Hepatic stellate cell (primary cell): ENCODE measurements around the gene HIRA.

Experiments
- DNase-seq: peaks from one replicate; pipeline ENCODE4 v3.0.0; 2011; ENCODE audit warnings: low spot score

HIRA gene

GRCh38 chr22:19407649-19408606, 23.6 kb downstream of the HIRA start:
- no peak for DNase-seq

GRCh38 chr22:19406846-19407245, 24.7 kb downstream of the HIRA start:
- no peak for DNase-seq

GRCh38 chr22:19406281-19406811, 25.2 kb downstream of the HIRA start:
- no peak for DNase-seq

- no peak for DNase-seq
Measured at GRCh38 chr22:19405652-19406051, 25.9 kb downstream of the HIRA start.

GRCh38 chr22:19405133-19405532, 26.4 kb downstream of the HIRA start:
- no peak for DNase-seq

GRCh38 chr22:19404676-19405075, 26.9 kb downstream of the HIRA start:
- no peak for DNase-seq

GRCh38 chr22:19402642-19403191, 28.8 kb downstream of the HIRA start:
- DNase-seq = no peak

GRCh38 chr22:19401483-19401882, 30.1 kb downstream of the HIRA start:
- no peak for DNase-seq

GRCh38 chr22:19400881-19401280, 30.7 kb downstream of the HIRA start:
- DNase-seq = no peak

- DNase-seq = no peak
Measured at GRCh38 chr22:19398652-19399051, 32.9 kb downstream of the HIRA start.

GRCh38 chr22:19398206-19398605, 33.3 kb downstream of the HIRA start:
- no peak for DNase-seq

- DNase-seq = no peak
Measured at GRCh38 chr22:19397734-19398104, 33.8 kb downstream of the HIRA start.

GRCh38 chr22:19396934-19397733, 34.4 kb downstream of the HIRA start:
- DNase-seq = no peak

GRCh38 chr22:19396561-19396933, 35.0 kb downstream of the HIRA start:
- DNase-seq = no peak

GRCh38 chr22:19395276-19395675, 36.3 kb downstream of the HIRA start:
- DNase-seq = no peak

- no peak for DNase-seq
Measured at GRCh38 chr22:19394274-19395050, 37.1 kb downstream of the HIRA start.

- no peak for DNase-seq
Measured at GRCh38 chr22:19393704-19394103, 37.8 kb downstream of the HIRA start.

GRCh38 chr22:19387575-19387974, 44.0 kb downstream of the HIRA start:
- no peak for DNase-seq

GRCh38 chr22:19387038-19387437, 44.5 kb downstream of the HIRA start:
- no peak for DNase-seq

- DNase-seq = no peak
Measured at GRCh38 chr22:19386248-19386647, 45.3 kb downstream of the HIRA start.

GRCh38 chr22:19385221-19385906, 46.2 kb downstream of the HIRA start:
- no peak for DNase-seq
